Renal pelvis (tissue), 4 donors: Measurements from ENCODE around the gene SLC16A12. TPM values are rescaled to one million over a fixed set of nuclear protein-coding genes. Genes with fewer than 3 reads are reported as not detected.
"Not testable (repeated sequence)": the region's sequence is repeated elsewhere in the genome, so short reads cannot be mapped to it uniquely, and the experiment has no call there.

Source experiments
- DNase-seq: peaks from one replicate; pipeline ENCODE4 v3.0.0-alpha.2; 2013
- polyA plus RNA-seq, 3 donors: library from polyadenylated mRNA; unstranded; fragments of 120-200 nt; gene quantifications; one replicate each; pipeline ENCODE4 v1.2.1, GENCODE V29; 2013; ENCODE audit not compliant: insufficient read length in 3 of 3

Gene SLC16A12
- polyA plus RNA-seq, 3 donors = 18.7 to 32.1 (median 29.7) TPM

DNA sequence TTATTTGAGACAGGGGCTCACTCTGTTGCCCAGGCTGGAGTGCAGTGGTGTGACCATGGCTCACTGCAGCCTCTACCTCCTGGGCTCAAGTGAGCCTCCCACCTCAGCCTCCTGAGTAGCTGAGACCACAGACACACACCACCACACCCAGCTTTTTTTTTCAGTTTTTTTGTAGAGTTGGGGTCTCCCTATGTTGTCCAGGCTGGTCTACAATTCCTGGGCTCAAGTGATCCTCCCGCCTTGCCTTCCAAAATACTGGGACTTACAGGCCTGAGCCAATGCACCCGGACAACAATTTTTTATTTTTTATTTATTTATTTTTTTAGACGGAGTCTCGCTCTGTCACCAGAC, 144.2 kb downstream of the SLC16A12 start:
- not testable (repeated sequence) for DNase-seq

DNA sequence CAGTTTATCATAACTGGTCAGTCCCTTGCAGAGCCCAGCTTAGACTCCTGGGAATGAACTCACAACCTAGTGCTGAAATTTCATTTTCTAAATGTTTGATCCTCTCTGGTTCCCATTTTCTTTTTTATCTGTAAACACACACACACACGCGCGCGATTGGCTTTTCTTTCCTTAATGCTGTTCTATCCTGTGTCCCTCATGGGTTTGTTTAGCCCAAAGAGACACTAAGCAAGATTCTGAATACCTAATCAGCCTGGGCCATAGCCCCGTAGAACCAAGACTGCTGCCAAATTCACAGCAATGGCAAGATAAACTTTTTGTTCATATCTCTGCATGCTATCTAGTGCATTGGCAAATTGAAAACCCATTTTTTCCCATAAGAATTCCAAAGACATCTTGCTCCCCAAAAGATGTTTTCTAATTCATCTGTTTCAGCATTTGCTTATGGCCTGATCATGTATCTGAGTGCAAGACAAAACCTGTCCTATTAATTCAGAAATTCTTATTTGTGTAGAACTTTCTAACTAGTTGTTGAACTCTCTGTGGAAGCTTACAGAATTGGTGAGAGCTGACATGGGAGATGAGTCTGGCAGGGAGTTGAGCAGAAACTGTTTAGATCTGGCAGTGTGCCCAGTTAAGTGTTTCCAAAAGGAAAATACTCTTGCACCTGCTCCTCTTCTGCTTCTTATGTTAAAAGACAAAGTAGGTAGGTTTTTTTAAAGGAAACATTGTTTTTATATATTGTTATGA, 144.7 kb downstream of the SLC16A12 start:
- DNase-seq = no peak

DNA sequence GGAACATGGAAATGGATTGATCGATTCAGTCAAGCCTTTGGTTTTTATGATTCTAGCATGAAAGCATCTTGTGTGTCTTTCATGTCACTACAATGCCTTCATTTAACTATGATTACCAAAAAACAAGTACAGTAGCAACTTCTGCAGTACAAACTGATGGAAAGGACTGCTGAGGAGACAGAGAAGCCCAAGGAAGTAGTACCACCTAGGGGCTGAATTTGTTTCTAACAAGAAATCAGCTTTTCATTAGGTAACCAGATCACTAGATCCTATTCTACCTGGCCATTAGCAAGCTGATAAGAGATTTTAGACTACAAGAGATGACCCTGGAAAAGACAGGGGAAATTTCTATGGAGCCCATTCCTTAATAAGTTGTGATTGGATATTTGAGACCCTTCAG, 146.1 kb downstream of the SLC16A12 start:
- DNase-seq = no peak

DNA sequence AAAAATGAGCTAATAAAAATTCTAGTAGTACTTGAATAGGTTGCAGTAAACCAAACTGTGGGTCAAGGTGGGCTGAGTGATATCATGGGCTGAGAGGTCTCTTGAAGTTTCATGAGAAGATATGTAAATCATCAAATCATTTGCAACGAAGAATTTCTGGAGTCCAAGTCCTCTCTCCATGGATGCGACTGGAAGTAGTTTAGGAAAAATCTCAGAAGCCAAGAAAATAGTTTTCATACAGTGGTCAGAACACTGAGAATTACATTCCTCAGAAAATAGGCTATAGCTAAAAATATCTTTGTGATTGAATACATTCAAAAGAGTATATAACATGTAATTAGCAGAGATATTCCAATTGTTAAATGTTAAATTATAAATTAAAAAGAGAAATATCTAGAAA, 146.6 kb downstream of the SLC16A12 start:
- no peak for DNase-seq

DNA sequence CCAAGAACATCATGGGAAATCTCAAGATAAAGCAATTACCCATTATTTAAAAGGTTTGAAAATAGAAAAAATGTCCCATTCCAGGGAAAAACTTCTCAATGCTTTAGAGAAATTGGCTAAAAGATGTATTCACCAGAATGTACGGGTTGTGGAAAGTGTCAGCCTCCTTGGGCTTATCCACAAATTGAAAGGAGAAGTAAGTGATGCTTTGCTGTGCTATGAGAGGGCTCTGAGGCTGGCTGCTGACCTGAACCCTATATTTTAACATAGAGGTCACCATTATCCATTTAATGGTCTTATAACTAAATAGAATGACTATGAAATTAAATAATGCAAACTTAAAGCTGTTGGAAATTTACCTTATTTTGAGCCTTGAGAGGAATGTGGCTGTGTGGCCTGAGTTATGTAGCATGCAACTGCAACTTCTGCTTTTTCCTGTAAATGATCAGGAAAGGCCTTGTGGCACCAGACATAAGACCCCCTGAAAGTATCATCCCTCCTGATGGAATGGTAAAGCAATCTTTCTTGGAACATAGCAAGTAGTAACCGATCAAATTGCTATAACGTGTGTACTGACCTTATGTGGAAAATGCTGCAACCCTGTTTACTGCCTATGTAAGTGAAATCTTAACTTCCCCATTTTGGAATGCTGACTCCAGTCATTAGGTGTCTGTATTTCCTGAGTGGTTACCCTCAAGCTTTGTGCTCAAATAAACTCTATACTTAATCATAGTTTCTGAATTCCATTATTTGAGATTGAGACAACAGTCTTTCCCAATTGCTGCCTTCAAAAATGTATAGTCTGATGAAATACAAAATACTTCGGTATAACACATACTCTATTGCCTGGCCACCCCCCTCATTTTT, 150.7 kb downstream of the SLC16A12 start:
- no peak for DNase-seq

DNA sequence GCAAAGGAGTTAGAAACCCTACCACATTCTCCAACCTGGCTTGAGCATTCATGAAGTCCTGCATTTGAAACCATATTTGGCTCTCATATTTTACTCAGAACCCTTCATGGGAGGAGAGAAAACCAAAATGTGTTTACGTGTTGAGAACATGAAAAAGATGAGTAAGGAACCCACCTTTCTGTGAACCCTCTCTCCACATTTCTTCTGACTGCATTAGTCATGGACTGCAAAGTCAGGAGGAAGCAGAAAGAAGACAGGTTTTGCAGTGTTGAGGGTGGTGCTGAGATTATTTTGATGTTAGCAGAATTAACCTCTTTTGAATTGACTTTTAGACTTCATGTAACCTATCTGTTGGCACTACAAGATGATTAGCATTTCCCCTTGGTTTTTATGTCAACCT, 152.6 kb downstream of the SLC16A12 start:
- DNase-seq = no peak

Other genes starting within 250 kb of the SLC16A12 start
- 1 to 10 TPM; 7.1 to 9.6 (median 8.1) TPM for gene IFIT2, start 233.5 kb downstream of the SLC16A12 start, polyA plus RNA-seq
- 10 to 100 TPM; 10.5 to 14.8 (median 11.0) TPM for gene IFIT3, start 207.6 kb downstream of the SLC16A12 start, polyA plus RNA-seq
- under 1 TPM in 2 of 3 donors, not detected in 1; 0.04 to 0.09 TPM for gene IFIT1B, start 157.5 kb downstream of the SLC16A12 start, polyA plus RNA-seq
- 10 to 100 TPM; 13.1 to 18.1 (median 18.0) TPM for gene IFIT1, start 143.0 kb downstream of the SLC16A12 start, polyA plus RNA-seq
- 10 to 100 TPM; 14.4 to 17.4 (median 15.6) TPM for gene IFIT5, start 121.0 kb downstream of the SLC16A12 start, polyA plus RNA-seq
- 10 to 100 TPM; 44.1 to 46.8 (median 46.5) TPM for gene PANK1, start 109.6 kb upstream of the SLC16A12 start, polyA plus RNA-seq
- gene KIF20B, start 166.0 kb upstream of the SLC16A12 start, polyA plus RNA-seq = 10 to 100 TPM; 14.6 to 15.6 (median 15.4) TPM